CD4-positive, alpha-beta T cell treated with Interleukin-12 subunit alpha and Interleukin-12 subunit beta, for 1 hour (primary cell): ENCODE data around the gene TMEM91.

ENCODE experiments used
- DNase-seq: peaks from one replicate; pipeline ENCODE4 v3.0.0-alpha.2; 2020

Gene TMEM91

DNA sequence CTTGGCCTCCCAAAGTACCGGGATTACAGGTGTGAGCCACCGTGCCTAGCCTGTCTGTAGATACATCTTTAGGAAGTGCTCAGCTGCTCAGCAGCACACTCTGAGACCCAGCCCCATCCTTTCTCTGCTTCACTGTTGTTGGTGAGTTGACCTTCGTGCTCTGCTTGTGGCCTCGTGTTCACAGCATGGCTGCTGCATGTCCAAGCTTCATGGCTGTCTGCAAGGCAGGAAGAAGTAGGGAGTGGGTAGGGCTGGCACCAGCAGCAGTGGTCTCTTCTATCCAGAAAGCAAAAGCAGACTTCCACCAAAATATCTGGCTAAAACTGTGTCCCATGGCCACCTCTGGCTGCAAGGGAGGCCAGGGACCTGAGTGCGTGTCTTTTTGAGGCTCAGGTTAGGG lies 36.6 kb downstream of the TMEM91 start:
- DNase-seq: no peak

GRCh38 chr19:41413947-41414346 lies 37.6 kb downstream of the TMEM91 start:
- DNase-seq: no peak

DNA sequence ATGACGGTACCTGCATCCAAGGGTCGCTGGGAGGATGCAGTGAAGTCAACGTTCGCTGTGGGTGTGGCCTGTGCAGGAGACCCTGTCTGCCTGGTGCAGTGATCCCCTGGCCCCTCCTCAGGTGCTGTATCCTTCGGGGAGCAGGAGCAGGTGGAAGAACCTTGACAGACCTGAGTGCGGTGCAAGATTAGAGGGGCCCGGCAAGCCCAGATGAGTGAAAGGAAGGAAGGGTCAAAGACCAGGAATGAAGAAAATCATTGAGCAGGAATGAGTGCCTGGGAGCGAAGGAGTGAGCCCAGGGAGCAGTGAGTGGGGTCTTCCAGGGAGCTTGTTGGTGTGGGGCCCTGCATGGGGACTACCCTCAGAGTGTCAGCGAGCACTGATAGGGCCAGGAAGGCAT lies 38.1 kb downstream of the TMEM91 start:
- no peak for DNase-seq

- no peak for DNase-seq
These were observed 38.8 kb downstream of the TMEM91 start for GRCh38 chr19:41415154-41415571.

GRCh38 chr19:41416194-41416674 lies 39.9 kb downstream of the TMEM91 start:
- no peak for DNase-seq

GRCh38 chr19:41420101-41420880 lies 44.0 kb downstream of the TMEM91 start:
- DNase-seq: no peak

GRCh38 chr19:41421314-41421713 lies 45.0 kb downstream of the TMEM91 start:
- DNase-seq: no peak

GRCh38 chr19:41421973-41422372 lies 45.6 kb downstream of the TMEM91 start:
- DNase-seq: no peak

GRCh38 chr19:41422456-41422855 lies 46.1 kb downstream of the TMEM91 start:
- no peak for DNase-seq

- no peak for DNase-seq
These were observed 46.6 kb downstream of the TMEM91 start for GRCh38 chr19:41422955-41423354.

DNA sequence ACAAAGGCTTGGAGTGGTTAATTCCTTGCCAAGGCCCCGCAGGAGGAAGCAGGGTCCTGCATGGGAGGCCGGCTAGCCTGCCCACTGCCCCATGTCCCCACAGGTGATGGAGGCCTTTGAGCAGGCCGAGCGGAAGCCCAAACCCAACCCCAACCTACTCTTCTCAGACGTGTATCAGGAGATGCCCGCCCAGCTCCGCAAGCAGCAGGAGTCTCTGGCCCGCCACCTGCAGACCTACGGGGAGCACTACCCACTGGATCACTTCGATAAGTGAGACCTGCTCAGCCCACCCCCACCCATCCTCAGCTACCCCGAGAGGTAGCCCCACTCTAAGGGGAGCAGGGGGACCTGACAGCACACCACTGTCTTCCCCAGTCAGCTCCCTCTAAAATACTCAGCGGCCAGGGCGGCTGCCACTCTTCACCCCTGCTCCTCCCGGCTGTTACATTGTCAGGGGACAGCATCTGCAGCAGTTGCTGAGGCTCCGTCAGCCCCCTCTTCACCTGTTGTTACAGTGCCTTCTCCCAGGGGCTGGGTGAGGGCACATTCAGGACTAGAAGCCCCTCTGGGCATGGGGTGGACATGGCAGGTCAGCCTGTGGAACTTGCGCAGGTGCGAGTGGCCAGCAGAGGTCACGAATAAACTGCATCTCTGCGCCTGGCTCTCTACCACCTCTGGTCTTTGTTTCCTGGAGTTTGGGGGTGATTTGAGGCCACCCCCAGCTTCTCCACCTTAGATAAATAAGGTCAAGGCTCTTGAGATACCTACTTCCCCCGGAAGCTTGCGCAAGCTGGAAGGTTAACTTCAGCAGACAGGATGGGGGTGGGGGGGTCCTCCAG lies 48.2 kb downstream of the TMEM91 start:
- DNase-seq: no peak

GRCh38 chr19:41425174-41426115 lies 49.1 kb downstream of the TMEM91 start:
- DNase-seq: no peak

GRCh38 chr19:41426116-41426841 lies 49.9 kb downstream of the TMEM91 start:
- no peak for DNase-seq

GRCh38 chr19:41426952-41427646 lies 50.8 kb downstream of the TMEM91 start, which contains the start of gene B3GNT8:
Gene B3GNT8, minus strand, starts transcription at chr19:41427374. Its CDS starts 596 bp downstream, at chr19:41426778.
- DNase-seq: peak; percentile 48

DNA sequence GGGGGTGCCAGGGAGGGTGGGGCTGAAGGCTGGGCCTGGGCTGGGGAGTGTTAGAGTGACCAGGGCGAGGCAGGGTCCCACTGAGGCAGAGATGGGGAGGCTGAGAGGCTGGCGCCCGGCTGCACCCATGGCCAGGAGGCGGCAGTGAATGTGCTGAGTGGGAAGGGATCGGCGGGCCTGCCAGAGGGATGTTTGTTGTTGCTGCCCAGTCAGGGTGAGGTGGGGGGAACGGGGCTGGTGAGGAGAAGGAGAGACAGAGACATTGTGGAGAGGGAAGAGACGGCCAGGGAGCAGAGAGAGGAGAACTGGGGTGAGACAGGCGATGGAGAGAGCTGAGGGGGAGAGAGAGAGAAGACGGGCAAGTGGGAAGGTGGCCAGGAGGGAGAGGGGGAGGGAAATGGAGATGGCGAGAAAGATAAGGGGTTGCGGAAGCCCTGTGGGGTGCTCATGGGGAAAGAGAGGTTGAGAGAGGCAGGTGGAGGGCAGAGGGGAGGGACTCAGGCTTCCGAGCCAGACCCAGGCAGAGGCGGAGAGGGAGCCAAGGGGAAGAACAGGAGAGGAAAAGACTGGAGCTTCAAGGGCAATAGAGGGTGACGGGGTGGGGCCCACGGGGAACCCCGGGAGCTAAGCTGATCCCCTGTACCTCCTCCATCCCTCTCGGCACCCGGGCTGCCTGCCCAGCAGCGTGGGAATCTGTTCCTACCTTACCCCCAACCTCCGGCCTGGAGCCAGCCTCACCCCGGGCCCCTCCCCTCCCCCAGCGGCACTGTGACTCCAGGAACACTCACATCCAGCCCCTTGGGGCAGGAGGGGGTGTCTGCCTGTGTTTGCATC lies 51.5 kb downstream of the TMEM91 start:
- peak; percentile 69 for DNase-seq

- DNase-seq: no peak
These were observed 52.1 kb downstream of the TMEM91 start for GRCh38 chr19:41428481-41428859.

DNA sequence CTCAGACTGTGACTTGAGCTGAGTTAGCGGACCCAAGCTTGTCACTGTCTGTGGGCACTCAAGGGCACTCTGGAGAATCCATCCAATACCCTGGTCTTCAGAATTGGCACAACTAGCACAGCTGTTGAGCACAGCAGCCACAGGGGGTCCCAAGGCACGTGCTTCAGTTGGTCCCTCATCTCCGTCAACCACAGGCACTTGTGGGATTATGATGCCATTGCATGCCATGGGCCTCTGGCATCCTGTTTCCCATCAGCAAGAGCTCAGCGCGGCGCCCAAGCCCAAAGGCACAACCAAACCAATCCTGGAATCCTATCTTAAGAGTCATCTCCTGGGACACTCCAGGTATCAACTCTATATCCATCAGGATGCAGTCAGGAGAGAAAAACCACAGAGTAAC lies 54.6 kb downstream of the TMEM91 start:
- DNase-seq: no peak

GRCh38 chr19:41431426-41432386 lies 55.4 kb downstream of the TMEM91 start:
- peak; percentile 39 for DNase-seq

DNA sequence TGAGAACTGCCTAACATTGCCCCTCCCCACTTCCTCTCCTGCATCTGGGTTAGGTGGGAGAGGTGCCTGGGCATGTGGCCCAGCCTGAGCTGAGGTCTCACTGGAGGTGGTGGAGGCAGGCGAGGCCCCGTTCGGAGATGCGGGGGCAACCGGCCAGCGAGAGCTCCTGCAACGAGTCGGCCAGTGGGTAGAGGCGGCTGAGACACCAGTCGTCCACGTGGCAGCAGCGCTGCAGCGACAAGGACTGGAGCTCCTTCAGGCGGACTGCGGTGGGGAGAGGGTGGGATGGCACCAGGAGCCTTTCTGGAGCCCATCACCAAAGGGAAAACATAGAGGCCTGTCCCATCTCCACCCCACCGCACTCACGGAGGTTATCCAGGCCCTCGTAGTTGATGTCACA lies 56.8 kb downstream of the TMEM91 start:
- DNase-seq: no peak
